NT2/D1 (cell line): ENCODE data around the gene COX19.

Experiments
- DNase-seq: peaks from one replicate; pipeline ENCODE4 v3.0.0-alpha.2; 2011; ENCODE audit warnings: low read depth, low spot score
- H3K27me3 ChIP-seq: 2 replicates; pipeline ENCODE4 v1.6.0; 2011; ENCODE audit warnings: mild to moderate bottlenecking; ENCODE audit not compliant: insufficient read length, insufficient read depth
- H3K36me3 ChIP-seq: 2 replicates; pipeline ENCODE4 v1.6.1; 2011; ENCODE audit warnings: mild to moderate bottlenecking, low read length, mixed read lengths; ENCODE audit not compliant: insufficient read depth, insufficient read length
- H3K4me1 ChIP-seq: 2 replicates; pipeline ENCODE4 v1.5.1; 2011; ENCODE audit not compliant: insufficient read depth, insufficient read length
- H3K4me3 ChIP-seq: 2 replicates; pipeline ENCODE4 v1.5.1; 2011; ENCODE audit warnings: low read depth; ENCODE audit not compliant: insufficient read length
- H3K9ac ChIP-seq: 2 replicates; pipeline ENCODE4 v1.6.0; 2011; ENCODE audit warnings: low read depth; ENCODE audit not compliant: insufficient read length
- H3K9me3 ChIP-seq: 2 replicates; pipeline ENCODE4 v1.5.1; 2011; ENCODE audit warnings: mild to moderate bottlenecking, low read length; ENCODE audit not compliant: insufficient read depth
- SUZ12 ChIP-seq: IDR thresholded peaks from 2 replicates; pipeline ENCODE4 v1.6.1; 2011; ENCODE audit not compliant: insufficient read length, insufficient read depth; ENCODE audit errors: extremely low read depth
- YY1 ChIP-seq: IDR thresholded peaks from 2 replicates; pipeline ENCODE4 v1.6.1; 2011; ENCODE audit not compliant: insufficient read length, insufficient read depth
- ZNF274 ChIP-seq: IDR thresholded peaks from 2 replicates; pipeline ENCODE4 v1.6.1; 2011; ENCODE audit warnings: mild to moderate bottlenecking, low read depth, low read length

The COX19 gene

DNA sequence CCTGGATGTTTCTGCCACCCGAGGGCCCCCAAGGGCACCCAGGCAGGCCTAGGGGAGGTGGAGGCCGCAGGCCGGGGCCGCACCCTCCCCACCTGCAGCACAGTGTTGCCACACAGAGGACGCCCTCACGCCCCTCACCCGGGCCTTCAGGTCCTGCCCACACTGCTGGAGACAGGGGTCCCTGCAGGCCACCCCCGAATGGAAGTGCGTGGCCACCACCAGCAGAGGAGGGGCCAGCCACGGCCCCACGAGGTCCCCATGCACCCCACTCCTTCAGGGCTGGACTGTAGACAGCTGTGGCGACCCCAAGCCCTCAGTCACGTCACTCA, 56.3 kb downstream of the COX19 start:
- no peaks in the 10 kb centered on the region for H3K27me3 ChIP-seq
- H3K36me3 ChIP-seq, result no peaks in the 10 kb centered on the region
- no peaks in the 10 kb centered on the region for H3K9me3 ChIP-seq
- DNase-seq, result no peak
- TF ChIP-seq YY1, result no peak
- no peak overlapping the region for H3K4me3 ChIP-seq
- no peak overlapping the region for H3K9ac ChIP-seq
- H3K4me1 ChIP-seq, result peaks cover 19% of the 10 kb centered on the region

DNA sequence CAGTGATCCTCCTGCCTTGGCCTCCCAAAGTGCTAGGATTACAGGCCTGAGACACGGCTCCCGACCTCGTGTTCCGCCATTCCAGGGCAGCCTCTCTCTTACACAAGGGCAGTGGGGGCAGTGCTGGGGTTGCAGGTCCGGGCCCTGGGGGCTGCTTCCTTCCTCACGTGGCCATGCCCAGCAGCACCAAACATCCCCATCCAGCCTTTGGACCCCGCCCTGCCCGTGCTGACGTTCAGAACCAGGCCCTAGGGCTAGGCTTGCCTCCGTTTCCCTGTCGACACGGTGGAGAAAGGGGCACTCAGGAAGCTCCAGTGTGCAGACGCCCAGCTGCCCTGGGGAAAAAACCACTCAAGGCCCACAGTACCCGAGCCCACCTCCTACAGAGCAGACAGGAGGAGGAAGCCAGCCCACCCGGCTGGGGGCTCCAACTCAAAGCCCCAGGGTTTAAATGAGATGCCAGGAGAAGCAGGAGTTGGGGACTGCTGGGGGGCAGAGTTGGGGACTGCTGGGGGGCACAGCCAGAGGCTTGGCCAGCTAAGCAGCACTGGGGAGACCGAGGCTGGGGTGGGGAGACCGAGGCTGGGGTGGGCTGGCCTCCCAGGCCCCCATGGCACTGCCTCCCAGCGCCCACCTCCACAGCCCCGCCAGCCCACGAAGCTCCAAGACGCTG, 56.8 kb downstream of the COX19 start:
- H3K27me3 ChIP-seq, result no peaks in the 10 kb centered on the region
- TF ChIP-seq ZNF274, result no peak
- TF ChIP-seq YY1, result no peak
- TF ChIP-seq SUZ12, result no peak
- peaks cover 17% of the 10 kb centered on the region for H3K4me1 ChIP-seq
- no peak for DNase-seq
- no peak overlapping the region for H3K4me3 ChIP-seq
- H3K9me3 ChIP-seq, result no peaks in the 10 kb centered on the region
- no peaks in the 10 kb centered on the region for H3K36me3 ChIP-seq
- H3K9ac ChIP-seq, result no peak overlapping the region

DNA sequence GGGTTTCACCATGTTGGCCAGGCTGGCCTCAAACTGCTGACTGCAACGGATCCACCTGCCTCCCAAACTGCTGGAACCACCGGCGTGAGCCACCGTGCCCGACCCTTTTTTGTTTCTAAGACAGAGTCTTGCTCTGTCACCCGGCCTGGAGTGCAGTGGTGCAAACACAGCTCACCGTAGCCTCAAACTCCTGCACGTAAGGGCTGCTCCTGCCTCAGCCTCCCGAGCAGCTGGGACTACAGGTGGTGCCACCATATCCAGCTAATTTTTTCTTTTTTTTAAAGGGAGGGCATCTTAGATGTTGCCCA, 57.3 kb downstream of the COX19 start:
- no peak for TF ChIP-seq SUZ12
- no peak for TF ChIP-seq YY1
- TF ChIP-seq ZNF274, result no peak
- Histone ChIP-seq H3K4me1 (peaks cover 13% of the 10 kb centered on the region), H3K4me3 (no peak overlapping the region), H3K27me3 (no peaks in the 10 kb centered on the region), H3K9me3 (no peaks in the 10 kb centered on the region), H3K9ac (no peak overlapping the region), H3K36me3 (no peaks in the 10 kb centered on the region)
- DNase-seq, result no peak

DNA sequence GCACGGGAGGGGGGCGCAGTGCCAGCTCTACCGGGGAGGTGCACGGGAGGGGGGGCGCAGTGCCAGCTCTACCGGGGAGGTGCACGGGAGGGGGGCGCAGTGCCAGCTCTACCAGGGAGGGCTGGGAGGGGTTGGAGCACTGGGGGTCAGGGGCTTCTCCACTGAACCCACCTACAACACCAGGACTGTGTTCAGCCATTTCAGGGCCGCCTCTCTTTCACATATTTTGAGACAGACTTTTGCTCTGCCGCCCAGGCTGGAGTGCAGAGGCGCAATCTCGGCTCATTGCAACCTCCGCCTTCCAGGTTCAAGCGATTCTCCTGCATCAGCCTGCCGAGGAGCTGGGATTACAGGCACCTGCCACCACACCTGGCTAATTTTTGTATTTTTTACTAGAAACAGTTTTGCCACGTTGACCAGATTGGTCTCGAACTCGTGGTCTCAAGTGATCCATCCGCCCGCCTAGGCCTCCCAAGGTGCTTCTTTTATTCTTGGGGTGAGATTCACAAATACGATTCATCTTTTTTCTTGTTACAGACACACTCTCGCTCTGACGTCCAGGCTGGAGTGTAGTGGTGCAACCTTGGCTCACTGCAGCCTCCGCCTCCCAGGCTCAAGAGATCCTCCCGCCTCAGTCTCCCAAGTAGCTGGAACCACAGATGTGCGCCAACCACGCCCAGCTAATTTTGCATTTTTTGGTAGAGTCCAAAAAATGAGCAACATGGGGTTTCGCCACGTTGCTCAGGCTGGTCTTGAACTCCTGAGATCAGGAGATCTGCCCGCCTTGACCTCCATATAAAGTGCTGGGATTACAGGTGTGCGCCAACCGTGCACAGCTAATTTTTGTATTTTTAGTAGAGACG, 57.9 kb downstream of the COX19 start:
- H3K36me3 ChIP-seq, result no peaks in the 10 kb centered on the region
- no peaks in the 10 kb centered on the region for H3K27me3 ChIP-seq
- H3K4me1 ChIP-seq, result peaks cover 10% of the 10 kb centered on the region
- TF ChIP-seq ZNF274 (no peak), YY1 (no peak), SUZ12 (no peak)
- no peak overlapping the region for H3K4me3 ChIP-seq
- H3K9ac ChIP-seq, result no peak overlapping the region
- no peaks in the 10 kb centered on the region for H3K9me3 ChIP-seq
- DNase-seq, result no peak

DNA sequence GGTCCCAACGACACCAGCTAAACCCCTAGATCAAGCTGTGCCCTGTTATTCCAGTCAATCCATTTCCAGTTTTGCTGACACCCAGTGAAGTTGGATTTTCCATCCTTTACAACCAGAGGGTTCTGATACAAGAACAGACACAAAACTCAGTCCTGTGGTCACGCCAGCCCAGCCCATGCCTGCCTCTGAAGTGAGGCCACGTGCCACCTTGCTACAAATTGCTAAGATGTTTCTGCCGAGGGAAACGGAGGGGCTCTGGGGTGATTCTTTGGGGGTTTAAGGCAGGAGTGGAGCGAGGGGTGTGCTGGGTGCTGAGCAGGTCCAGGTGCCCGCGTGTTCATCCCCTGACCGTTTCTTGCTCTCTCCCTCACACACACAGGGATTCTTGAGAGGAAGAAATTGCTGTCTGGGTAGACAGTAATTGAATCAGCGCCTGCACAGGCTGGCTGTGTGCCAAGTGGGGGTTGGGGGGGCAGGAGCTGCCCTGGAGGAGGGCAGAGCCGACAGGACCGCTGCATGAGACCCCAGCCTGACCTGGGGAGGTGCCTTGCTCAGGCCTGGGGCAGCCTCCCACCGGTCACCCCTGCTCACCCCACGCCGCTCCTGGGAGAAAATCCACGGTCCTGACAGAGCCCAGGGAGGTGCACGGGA, 58.9 kb downstream of the COX19 start:
- peaks cover 14% of the 10 kb centered on the region for H3K4me1 ChIP-seq
- no peak overlapping the region for H3K4me3 ChIP-seq
- DNase-seq, result no peak

More for the DNA sequence above, 58.9 kb downstream of the COX19 start:
- H3K27me3 ChIP-seq, result no peaks in the 10 kb centered on the region
- H3K36me3 ChIP-seq, result no peaks in the 10 kb centered on the region
- no peak overlapping the region for H3K9ac ChIP-seq
- no peaks in the 10 kb centered on the region for H3K9me3 ChIP-seq
- TF ChIP-seq SUZ12 (no peak), YY1 (no peak), ZNF274 (no peak)
